ENCODE measurements around the gene RCAN2.

- TF ChIP-seq EZH2phosphoT487 (IDR thresholded peaks at IDR 0.05; ENCODE audit: low read length) (no peak), CTCF (IDR thresholded peaks at IDR 0.05; ENCODE audit: low read length) (no peak)
Observed at GRCh38 chr6:46526607-46527006, 35.4 kb upstream of the RCAN2 start.
